HG03442 (cell line): Measurements from ENCODE around the gene ZNF808.
A peak's percentile ranks its signal among the peaks of the same experiment; 100 is the strongest.
"Not testable (repeated sequence)": the region's sequence is repeated elsewhere in the genome, so short reads cannot be mapped to it uniquely, and the experiment has no call there.

Source experiments
- ATAC-seq: cut with Tn5 transposase; IDR thresholded peaks from one replicate; pipeline ENCODE4 v1.9.1; 2021; ENCODE audit warnings: mild to moderate bottlenecking, moderate library complexity; ENCODE audit not compliant: unreplicated experiment

The ZNF808 gene

GRCh38 chr19:52535771-52536447 lies 8.4 kb downstream of the ZNF808 start:
- ATAC-seq: peak; percentile 77

- peak; percentile 36 for ATAC-seq
Measured at GRCh38 chr19:52536448-52536800, 9.0 kb downstream of the ZNF808 start.

DNA sequence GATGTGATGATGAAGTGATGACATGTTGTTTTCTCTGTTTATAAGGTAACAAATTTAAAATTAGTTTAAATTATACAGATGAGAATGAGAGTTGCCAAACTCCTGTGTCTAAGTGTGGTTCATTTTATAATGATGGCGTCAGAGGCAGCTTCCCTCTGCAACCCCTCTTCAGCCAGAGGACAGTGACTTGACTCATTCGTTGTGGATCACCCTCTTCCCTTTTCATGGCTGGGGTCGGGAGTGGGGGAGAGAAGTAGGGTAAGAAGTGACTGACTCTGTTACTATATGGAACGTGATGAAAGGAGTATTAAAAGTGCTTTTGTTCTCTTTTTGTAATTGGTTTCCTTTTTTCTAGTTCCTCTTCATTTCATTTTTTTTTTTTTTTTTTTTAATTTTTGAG lies 11.3 kb downstream of the ZNF808 start:
- not testable (repeated sequence) for ATAC-seq

DNA sequence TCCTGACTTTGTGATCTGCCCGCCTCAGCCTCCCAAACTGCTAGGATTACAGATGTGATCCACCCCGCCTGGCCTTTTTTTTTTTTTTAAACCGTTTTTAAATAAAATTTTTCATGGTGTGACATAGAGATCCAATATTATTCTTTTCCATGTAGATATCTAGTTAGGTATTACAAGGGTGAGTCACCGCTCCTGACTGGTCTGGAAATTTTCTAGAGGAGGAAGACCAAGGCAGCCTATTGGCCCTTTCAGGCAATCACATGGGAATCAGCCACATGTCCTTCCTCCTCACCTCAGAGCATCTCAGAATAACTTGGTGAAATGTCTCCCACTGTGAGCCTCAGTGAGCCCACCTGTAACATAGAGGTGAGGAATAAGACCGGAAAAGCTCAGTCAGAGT lies 13.7 kb downstream of the ZNF808 start:
- ATAC-seq: not testable (repeated sequence)

- no peak for ATAC-seq
Measured at GRCh38 chr19:52541608-52542007, 14.1 kb downstream of the ZNF808 start.

DNA sequence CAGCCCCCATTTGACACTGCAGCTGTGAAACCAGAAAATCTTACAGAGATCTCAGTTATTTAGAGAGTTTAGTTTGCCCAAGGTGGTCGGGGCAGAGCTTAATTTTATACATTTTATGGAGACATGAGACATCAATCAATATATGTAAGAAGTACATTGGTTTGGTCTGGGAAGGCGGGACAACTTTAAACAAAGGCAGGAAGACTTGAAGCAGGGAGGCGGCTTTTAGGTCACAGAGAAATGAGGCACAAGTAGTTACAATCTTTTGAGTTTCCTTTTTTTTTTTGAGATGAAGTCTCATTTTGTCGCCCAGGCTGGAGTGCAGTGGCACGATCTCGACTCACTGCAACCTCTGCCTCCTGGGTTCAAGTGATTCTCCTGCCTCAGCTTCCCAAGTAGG lies 15.1 kb downstream of the ZNF808 start:
- not testable (repeated sequence) for ATAC-seq

GRCh38 chr19:52542984-52543664 lies 15.7 kb downstream of the ZNF808 start:
- ATAC-seq: no peak

DNA sequence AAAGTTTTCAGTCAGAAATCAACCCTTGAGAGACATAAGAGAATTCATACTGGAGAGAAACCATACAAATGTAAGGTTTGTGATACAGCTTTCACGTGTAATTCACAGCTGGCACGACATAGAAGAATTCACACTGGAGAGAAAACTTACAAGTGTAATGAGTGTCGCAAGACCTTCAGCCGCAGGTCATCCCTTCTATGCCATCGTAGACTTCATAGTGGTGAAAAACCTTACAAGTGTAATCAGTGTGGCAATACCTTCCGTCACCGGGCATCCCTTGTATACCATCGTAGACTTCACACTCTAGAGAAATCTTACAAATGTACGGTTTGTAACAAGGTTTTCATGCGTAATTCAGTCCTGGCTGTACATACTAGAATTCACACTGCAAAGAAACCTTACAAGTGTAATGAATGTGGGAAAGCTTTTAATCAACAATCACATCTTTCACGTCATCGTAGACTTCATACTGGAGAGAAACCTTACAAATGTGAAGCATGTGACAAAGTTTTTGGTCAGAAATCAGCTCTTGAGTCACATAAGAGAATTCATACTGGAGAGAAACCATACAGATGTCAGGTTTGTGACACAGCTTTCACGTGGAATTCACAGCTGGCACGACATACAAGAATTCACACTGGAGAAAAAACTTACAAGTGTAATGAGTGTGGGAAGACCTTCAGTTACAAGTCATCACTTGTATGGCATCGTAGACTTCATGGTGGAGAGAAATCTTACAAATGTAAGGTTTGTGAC lies 26.9 kb downstream of the ZNF808 start:
- no peak for ATAC-seq

DNA sequence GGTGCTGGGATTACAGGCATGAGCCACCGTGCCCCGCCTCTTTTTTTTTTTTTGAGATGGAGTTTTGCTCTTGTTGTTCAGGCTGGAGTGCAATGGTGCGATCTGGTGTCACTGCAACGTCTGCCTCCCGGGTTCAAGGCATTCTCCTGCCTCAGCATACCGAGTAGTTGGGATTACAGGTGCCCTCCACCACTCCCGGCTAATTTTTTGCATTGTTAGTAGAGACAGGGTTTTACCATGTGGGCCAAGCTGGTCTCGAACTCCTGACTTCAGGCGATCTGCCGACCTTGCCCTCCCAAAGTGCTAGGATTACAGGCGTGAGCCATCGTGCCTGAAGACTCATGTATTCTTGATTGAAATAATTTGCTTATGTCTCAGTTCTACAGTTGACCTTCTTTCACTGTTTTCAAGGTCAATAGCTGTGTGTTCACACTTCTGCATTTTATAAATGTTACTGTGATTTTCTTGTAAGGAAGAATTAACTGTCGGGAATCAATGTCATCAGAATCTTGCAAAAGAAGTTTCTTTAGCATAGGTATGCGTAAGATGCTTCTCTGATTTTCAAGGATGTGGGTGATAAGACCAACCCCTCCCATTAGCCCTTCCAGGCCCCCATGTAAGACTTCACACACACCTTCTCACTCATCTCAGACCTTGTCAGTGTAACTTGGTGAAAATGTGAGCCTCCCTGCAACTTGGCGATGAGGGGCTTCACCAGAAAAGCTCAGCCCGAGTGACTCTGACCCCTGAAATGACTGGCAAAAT lies 29.9 kb downstream of the ZNF808 start:
- ATAC-seq: no peak

DNA sequence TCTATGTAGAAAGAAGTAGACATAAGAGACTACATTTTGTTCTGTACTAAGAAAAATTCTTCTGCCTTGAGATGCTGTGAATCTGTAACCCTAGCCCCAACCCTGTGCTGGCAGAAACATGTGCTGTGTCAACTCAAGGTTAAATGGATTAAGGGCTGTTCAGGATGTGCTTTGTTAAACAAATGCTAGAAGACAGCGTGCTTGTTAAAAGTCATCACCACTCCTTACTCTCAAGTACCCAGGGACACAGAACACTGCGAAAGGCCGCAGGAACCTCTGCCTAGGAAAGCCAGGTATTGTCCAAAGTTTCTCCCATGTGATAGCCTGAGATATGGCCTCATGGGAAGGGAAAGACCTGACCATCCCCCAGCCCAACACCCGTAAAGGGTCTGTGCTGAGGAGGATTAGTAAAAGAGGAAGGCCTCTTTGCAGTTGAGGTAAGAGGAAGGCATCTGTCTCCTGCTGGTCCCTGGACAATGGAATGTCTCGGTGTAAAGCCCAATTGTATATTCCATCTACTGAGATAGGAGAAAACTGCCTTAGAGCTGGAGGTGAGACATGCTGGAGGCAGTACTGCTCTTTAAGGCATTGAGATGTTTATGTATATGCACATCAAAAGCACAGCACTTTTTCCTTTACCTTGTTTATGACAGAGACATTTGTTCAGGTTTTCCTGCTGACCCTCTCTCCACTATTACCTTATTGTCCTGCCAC lies 31.4 kb downstream of the ZNF808 start:
- ATAC-seq: not testable (repeated sequence)

- not testable (repeated sequence) for ATAC-seq
Measured at GRCh38 chr19:52561611-52562010, 34.1 kb downstream of the ZNF808 start.

- ATAC-seq: no peak
Measured at GRCh38 chr19:52566121-52566520, 38.7 kb downstream of the ZNF808 start.

- ATAC-seq: no peak
Measured at GRCh38 chr19:52566588-52566987, 39.1 kb downstream of the ZNF808 start.

GRCh38 chr19:52567921-52568320 lies 40.5 kb downstream of the ZNF808 start:
- ATAC-seq: no peak

DNA sequence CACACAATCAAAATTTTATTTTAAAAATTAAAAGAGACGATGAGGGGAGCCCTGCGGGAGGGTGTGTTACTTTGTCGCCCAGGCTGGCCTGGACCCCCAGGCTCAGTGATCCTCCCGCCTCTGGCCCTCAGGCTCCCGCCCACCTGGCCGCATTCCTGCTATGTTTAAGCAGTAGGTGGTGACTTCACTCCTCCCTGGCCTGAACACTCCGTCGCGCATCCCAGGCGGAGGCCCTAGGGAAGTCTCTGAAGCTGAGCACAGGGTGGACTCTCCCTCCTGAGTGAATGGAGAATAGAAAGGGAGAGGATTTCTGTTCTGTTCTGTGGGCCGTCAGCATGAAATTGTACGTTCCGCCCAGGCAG lies 42.2 kb downstream of the ZNF808 start:
- ATAC-seq: peak; percentile 6

- peak; percentile 92 for ATAC-seq
Measured at GRCh38 chr19:52570000-52570861, 42.8 kb downstream of the ZNF808 start, which contains the start of gene ZNF701. Gene ZNF701 (plus strand): TSS chr19:52570287. CDS start chr19:52574148, 3,861 bp downstream.

DNA sequence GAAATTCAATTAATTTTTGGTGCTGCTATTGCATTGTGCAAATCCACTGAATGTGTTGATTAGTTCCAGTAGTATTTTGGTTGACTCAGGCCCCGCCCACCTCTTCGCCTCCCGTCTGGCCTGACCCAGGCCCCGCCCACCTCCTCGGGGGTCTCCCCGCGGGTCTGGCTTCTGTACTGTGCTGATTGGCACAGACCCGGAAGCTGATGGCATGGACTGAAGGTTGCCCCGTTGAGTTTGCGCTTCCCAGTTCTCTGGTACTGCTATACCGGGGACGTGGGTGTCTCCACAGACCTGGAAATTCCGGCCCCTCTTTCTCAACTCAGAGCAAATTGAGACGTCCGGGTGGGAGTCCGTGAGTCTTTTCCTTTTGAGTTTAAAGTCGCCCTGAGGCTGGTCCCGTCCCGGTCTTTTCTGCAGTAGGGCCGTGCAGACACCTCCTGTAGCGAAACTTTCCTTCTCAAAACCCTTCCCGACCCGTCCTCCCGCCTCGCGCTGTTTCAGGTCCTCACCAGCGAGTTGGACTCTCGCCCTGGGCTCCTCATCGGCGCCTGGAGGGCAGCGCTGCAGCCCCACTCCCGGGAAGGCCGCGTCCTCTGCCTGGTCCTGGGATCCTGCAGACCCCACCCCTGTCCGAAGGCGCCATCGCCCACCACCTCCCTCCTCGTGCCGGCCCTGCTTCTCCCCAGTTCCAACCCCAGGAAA lies 57.4 kb downstream of the ZNF808 start:
- no peak for ATAC-seq

GRCh38 chr19:52585604-52586003 lies 58.1 kb downstream of the ZNF808 start:
- ATAC-seq: no peak

DNA sequence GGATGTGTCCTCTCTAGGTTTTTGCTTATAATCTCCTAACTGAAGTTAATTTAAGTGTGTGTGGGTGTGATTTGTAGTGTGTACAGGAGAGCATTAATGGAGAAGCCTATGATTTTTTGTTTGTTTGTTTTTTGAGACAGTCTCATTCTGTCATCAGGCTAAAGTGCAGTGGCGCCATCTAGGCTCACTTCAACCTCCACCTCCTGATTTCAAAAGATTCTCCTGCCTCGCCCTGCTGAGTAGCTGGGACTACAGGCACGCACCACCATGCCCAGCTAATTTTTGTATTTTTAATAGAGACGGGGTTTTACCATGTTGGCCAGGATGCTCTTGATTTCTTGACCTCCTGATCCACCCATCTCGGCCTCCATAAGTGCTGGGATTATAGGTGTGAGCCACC lies 63.3 kb downstream of the ZNF808 start:
- no peak for ATAC-seq
